ENCODE measurements around the gene WDR18.

Gene WDR18

GRCh38 chr19:991174-991931 lies 7.2 kb downstream of the WDR18 start:
- DNase-seq (ENCODE audit: low read depth in 3 of 3): peak; percentile 28 to 67 (median 51)

DNA sequence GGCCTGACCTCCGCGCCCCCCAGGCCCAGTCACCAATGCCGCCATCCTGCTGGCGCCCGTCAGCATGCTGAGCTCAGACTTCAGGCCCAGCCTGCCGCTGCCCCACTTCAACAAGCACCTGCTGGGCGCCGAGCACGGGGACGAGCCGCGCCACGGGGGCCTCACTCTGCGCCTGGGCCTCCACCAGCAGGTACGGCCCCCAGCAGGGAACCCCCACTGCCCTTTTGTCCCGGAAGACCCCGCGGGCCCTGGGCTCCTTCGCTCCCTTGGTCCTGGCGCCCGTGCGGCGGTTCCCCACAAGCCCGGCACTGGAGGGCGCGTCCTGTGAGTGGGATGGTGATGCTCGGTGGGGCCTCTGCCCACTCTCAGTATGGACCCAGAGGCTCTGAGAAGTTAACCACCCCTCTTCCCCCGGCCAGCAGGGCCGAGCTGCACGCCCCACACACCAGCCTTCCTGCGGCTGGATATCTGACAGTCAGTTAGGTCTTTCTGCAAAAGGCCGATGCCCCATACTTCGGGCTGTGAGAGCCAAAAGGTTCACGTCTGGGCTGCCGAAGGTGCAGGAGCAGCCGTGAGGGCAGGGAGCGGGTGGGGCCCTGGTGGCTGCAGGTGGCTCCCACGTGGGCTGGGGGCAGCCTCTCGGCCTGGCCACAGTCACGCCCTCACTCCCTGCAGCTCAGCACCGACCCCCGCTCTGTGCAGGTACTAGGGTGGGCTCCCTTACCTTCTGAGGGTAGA lies 8.0 kb downstream of the WDR18 start:
- DNase-seq (ENCODE audit: low read depth in 3 of 3): no peak

GRCh38 chr19:992670-993055 lies 8.5 kb downstream of the WDR18 start:
- DNase-seq (ENCODE audit: low read depth in 3 of 3): no peak

- no peak for DNase-seq (ENCODE audit: low read depth in 3 of 3)
Measured at GRCh38 chr19:993361-993830, 9.3 kb downstream of the WDR18 start.

GRCh38 chr19:993831-994393 lies 9.8 kb downstream of the WDR18 start:
- DNase-seq (ENCODE audit: low read depth in 3 of 3): no peak

- DNase-seq (ENCODE audit: low read depth in 3 of 3): no peak
Measured at GRCh38 chr19:994516-994915, 10.4 kb downstream of the WDR18 start.

DNA sequence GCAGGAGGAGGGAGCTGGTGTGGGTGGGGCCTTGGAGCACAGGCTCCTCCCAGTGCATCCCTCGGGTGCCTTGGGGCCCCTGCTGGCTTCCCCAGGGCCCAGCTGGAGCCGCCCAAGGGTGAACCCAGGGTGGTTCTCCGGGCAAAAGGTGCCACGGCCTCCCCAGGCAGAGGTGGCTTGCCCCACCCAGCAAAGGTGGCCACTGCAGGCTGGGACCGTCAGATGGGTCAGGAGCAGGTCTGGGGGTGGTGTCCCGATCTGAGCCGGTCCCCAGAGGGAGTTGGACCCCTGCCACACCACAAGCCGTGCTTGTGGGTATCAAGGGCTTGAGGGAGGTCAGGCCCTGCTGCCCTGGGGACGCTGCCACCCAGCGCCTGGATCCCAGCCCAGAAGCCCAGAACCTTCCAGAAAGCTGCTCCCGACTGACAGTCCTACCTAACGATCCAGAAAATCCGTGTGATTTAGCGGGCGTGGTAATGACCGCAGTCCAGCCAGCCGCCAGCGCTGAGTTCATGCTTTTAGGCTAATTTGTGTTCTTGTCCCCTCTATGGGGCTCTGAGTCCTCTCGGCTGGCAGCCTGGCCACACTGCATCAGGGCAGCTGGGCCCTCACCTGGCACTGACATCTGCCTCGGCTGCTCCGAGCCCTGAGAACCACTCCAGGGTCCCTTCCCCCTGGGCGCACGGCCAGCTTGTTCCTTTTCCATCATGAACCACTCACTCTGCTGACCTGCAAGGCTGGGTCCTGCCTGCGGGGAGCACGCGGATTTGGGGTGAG lies 11.1 kb downstream of the WDR18 start:
- DNase-seq (ENCODE audit: low read depth in 3 of 3): no peak

GRCh38 chr19:996051-996838 lies 12.1 kb downstream of the WDR18 start:
- DNase-seq (ENCODE audit: low read depth in 3 of 3): peak in 2 of 3 experiments; percentile 49 to 56

DNA sequence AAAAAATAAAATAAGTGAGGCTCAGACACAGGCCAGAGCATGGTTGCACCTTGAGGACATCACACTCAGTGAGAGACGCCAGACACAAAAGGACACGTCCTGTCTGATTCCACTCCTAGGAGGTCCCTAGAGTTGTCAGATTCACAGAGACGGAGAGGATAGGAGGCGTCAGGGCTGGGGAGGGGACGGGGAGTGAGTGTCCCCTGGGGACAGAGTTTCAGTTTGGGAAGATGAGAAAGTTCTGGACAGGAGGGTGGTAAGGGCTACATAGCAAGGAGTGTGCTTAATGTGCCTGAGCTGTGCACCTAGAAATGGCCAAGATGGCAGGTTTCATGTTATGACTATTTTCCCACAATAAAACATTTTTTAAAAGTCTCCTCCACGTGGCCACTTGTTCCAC lies 13.9 kb downstream of the WDR18 start:
- DNase-seq (ENCODE audit: low read depth in 3 of 3): no peak

DNA sequence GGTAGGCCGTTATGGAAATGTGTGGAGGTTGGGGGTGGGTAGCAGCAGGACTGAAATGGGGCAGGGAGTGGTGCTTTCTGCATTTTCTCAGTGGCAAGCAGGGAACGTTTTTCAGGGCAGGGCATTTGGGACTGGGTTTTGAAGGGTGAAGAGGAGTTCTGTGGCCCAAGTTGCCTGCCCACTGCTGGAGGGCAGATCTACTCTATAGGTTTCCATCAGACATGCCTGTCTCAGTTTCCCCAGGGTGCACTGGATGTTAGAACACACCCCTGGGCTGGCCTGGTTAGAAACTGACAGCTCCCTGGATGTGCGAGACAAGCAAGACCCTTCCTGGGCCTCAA lies 15.2 kb downstream of the WDR18 start:
- DNase-seq (ENCODE audit: low read depth in 3 of 3): no peak

DNA sequence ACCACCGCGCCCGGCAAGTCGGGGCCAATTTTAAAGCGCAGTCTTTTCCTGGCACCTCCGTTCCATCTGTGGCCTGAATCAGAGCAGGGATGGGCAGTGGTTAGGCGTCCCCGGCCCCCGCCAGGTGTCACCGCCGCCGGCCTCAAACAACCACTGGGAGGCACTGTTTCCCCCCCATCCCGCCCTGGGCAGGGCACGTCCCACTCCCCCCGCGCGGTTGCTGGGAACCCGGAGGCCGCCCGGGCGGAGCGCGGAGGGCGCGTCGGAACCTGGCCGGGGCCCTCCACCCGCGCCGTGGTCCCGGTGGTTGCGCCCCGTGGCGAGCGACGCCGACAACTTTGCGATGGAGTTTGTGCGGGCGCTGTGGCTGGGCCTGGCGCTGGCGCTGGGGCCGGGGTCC lies 15.9 kb downstream of the WDR18 start, which contains the start of gene GRIN3B:
Gene GRIN3B (plus strand): TSS at position 325 of the 400 bp plus-strand sequence. CDS start 19 bp downstream, at position 344.
- DNase-seq (ENCODE audit: low read depth in 3 of 3): peak; percentile 33 to 74 (median 46)

DNA sequence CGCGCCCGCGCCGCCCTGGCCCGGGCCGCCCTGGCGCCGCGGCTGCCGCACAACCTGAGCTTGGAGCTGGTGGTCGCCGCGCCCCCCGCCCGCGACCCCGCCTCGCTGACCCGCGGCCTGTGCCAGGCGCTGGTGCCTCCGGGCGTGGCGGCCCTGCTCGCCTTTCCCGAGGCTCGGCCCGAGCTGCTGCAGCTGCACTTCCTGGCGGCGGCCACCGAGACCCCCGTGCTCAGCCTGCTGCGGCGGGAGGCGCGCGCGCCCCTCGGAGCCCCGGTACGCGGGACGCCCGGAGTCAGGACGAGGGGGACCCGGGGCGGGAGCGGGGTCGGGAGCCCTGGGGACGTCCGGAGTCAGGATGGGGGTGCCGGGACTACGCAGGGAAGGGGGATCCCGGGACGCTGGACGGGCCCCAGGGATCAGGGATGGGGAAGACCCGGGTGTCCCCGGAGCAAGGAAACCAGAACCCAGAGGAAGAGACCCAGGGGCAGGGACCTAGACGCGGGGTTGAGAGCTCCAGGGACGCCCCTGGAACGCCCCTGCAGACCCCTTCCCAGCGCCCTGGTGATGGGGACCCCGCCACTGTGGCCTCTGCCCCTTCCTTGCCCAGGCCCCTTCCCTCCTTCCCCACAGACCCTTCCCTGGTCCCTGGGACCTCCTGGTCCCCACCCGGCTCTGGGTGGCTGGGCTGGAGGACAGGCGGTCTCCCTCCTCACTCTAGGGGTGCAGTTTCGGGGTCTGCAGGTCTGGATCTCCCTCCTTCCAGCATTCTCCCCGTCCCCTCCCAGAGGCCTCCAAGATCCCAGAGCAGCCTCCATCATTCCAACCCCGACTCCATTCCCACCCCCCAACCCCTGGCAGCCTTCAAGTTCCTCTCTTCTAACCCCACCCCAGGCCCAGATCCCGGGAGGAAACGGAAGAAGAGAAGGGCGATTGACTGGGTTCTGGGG lies 16.7 kb downstream of the WDR18 start:
- DNase-seq (ENCODE audit: low read depth in 3 of 3): no peak

DNA sequence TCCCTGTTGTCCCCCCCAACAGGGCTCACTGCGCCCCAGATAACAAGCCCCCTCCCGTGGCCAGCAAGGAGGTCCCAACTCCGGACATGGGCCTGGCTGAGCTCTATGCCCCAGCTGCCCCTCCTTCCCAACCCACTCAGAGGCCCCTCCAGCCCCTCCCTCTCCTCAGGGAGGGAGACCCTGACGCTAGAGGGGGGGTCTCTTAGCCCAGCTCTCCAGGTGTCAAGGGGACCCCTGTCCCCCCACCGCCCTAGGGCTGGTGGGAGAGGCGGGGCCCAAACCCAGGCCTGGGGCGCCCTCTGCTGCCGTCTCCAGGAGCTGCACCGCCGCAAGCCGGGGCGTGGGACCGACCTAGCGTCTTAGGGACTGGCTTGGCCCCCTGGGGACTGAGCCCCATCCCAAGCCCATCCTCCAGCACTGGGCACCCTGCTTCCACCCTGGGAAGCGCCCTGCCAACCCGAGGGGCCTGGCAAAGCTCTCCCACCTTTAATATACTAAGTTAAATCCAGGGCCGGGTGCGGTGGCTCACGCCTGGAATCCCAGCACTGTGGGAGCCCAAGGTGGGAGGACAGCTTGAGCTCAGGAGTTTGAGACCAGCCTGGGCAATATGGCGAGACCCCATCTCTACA lies 17.5 kb downstream of the WDR18 start:
- peak; percentile 47 to 67 (median 50) for DNase-seq (ENCODE audit: low read depth in 3 of 3)

DNA sequence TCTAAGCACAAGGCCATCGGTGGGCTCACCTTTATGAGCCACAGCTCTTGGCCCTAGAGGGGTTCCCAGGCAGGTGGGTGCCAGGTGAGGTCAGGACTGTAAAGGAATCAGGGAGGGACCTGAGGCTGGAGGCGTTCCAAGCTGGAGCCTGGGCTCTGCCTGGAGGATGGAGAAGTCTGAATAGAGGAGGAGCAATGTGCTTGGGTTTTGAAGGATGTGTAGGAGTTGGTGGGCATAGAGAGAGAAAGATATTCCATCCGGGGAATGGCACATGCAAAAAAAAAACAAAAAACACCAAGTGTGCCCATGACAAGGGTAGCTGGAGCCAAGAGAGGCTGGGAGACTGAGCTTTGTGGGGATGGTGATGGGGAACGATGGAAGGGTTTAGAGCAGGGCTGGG lies 18.5 kb downstream of the WDR18 start:
- DNase-seq (ENCODE audit: low read depth in 3 of 3): no peak

GRCh38 chr19:1003283-1003682 lies 19.1 kb downstream of the WDR18 start:
- DNase-seq (ENCODE audit: low read depth in 3 of 3): no peak

DNA sequence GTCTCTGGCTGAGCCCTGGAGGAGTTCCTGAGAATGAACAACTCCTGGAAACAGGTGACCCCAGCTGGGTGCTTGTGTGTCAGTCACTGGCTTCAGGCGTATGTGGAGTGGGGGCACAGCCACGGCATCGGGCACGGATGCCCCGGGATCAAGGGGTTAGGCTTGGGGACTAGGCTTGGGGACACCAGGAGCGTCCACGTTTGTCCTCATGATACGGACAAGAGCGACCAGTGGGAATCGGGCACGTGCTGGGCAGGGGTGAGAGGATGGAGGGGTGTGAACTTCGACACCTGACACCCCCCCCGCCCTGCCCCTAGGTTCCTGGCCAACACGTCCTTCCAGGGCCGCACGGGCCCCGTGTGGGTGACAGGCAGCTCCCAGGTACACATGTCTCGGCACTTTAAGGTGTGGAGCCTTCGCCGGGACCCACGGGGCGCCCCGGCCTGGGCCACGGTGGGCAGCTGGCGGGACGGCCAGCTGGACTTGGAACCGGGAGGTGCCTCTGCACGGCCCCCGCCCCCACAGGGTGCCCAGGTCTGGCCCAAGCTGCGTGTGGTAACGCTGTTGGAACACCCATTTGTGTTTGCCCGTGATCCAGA lies 20.2 kb downstream of the WDR18 start:
- no peak for DNase-seq (ENCODE audit: low read depth in 3 of 3)

GRCh38 chr19:1004803-1005664 lies 20.9 kb downstream of the WDR18 start:
- DNase-seq (ENCODE audit: low read depth in 3 of 3): no peak

DNA sequence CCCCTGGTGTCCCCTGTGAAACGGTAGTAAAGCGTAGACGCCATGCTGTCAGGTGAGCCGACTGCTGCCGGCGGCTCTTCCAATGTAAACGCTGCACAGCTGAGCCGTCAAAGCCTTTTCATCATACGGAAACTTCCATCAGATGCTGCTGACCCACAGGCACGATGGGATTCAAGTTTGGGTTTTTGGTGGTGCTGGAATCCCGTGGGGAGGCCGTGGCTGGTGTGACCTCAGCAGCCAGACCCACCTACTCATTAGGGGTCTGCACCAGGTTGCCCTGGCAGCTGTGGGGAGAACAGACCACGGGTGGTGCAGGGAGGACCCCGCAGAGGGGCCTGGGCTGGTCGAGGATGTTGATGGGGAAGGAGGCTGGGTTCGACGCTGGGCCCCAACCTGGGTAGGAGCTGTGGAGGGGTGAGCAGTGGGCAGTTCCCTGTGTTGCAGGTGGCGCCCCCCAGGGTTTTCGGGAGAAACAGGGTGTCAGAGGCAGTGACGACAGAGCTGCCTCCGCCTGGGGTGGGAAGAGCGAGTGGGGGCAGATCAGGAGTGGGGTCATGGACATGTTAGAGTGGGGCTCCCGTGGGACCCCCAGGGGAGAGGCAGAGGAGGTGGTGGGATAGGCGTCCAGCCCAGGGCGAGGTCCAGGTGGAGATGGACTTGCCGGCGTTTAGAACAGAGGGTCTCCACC lies 22.7 kb downstream of the WDR18 start:
- no peak for DNase-seq (ENCODE audit: low read depth in 3 of 3)

Data from stimulated activated CD4-positive, alpha-beta T cell treated with anti-CD3 and anti-CD28 coated beads, TNF-alpha, amount 100 ng/mL, for 24 hours (primary cell).